Measurements from ENCODE around the gene MRPL58. TPM values are rescaled to one million over a fixed set of nuclear protein-coding genes. Genes with fewer than 3 reads are reported as not detected.
A peak's percentile ranks its signal among the peaks of the same experiment; 100 is the strongest.

The MRPL58 gene
- polyA plus RNA-seq, 1 donor (not counting 4 experiments of a cell fraction or from before 2014, with no cell fraction given): 61.1 TPM

- peaks cover 0 to 22% of the 10 kb centered on the region in 2 experiments for H3K36me3 ChIP-seq (ENCODE audit: control insufficient read depth in 2 of 2, extremely low read depth in 1 of 2, insufficient read depth in 2 of 2, low read length in 2 of 2)
- peaks cover 7% of the 10 kb centered on the region for H3K4me1 ChIP-seq (ENCODE audit: control insufficient read depth, extremely low read depth, insufficient read depth, low read length)
- no peak for FAIRE-seq
- H3K9me1 ChIP-seq (ENCODE audit: control insufficient read depth, extremely low read depth, insufficient read depth, low read length): no peaks in the 10 kb centered on the region
- no peaks in the 10 kb centered on the region for H3K9me3 ChIP-seq (ENCODE audit: control insufficient read depth, low read depth, low read length)
- H3K4me2 ChIP-seq (ENCODE audit: control insufficient read depth, extremely low read depth, insufficient read depth, low read depth, low read length): no peak overlapping the region
- no peak overlapping the region for H3K27ac ChIP-seq (ENCODE audit: control insufficient read depth, insufficient read depth, low read length)
- H4K20me1 ChIP-seq (ENCODE audit: control insufficient read depth, extremely low read depth, insufficient read depth, low read length): no peaks in the 10 kb centered on the region
- dilution Hi-C loops (cut with MboI; ENCODE audit: extremely low pct_ligation_motif_present, low sequenced_read_pairs): no loop called here
- no peaks in the 10 kb centered on the region for H3K79me2 ChIP-seq (ENCODE audit: control insufficient read depth, insufficient read depth, low read length)
- no peak overlapping the region for H2AFZ ChIP-seq (ENCODE audit: control insufficient read depth, low read length)
- TF ChIP-seq CTCF (optimal IDR thresholded peaks at IDR 0.05 in 1 of 3, IDR thresholded peaks at IDR 0.05 in 1 of 3, conservative IDR thresholded peaks at IDR 0.05 in 1 of 3; ENCODE audit: extremely low read depth in 1 of 3, insufficient read depth in 2 of 3, low read length in 3 of 3) (peak in 1 of 3 experiments; percentile 18), EZH2 (IDR thresholded peaks at IDR 0.05; ENCODE audit: low read length) (no peak)
- no peak overlapping the region for H3K4me3 ChIP-seq (ENCODE audit: control insufficient read depth in 2 of 3, extremely low read depth in 1 of 3, insufficient read depth in 2 of 3, low read depth in 1 of 3, low read length in 3 of 3)
- DNase-seq (ENCODE audit: low read depth, low spot score): no peak
- no peaks in the 10 kb centered on the region for H3K27me3 ChIP-seq (ENCODE audit: control insufficient read depth, extremely low read depth, insufficient read depth, low read length)
- H3K9ac ChIP-seq (ENCODE audit: control insufficient read depth, extremely low read depth, insufficient read depth, low read length): no peak overlapping the region
Observed at GRCh38 chr17:75006653-75007052, 5.8 kb upstream of the MRPL58 start.

GRCh38 chr17:75008373-75008772 is 4.1 kb upstream of the MRPL58 start:
- H3K4me1 ChIP-seq (ENCODE audit: control insufficient read depth, extremely low read depth, insufficient read depth, low read length): peaks cover 16% of the 10 kb centered on the region
- no peak overlapping the region for H3K27ac ChIP-seq (ENCODE audit: control insufficient read depth, insufficient read depth, low read length)
- H3K27me3 ChIP-seq (ENCODE audit: control insufficient read depth, extremely low read depth, insufficient read depth, low read length): no peaks in the 10 kb centered on the region
- no peak overlapping the region for H2AFZ ChIP-seq (ENCODE audit: control insufficient read depth, low read length)
- TF ChIP-seq EZH2 (IDR thresholded peaks at IDR 0.05; ENCODE audit: low read length): no peak
- no peak for TF ChIP-seq CTCF (optimal IDR thresholded peaks at IDR 0.05 in 1 of 3, IDR thresholded peaks at IDR 0.05 in 1 of 3, conservative IDR thresholded peaks at IDR 0.05 in 1 of 3; ENCODE audit: extremely low read depth in 1 of 3, insufficient read depth in 2 of 3, low read length in 3 of 3)
- H3K9ac ChIP-seq (ENCODE audit: control insufficient read depth, extremely low read depth, insufficient read depth, low read length): no peak overlapping the region
- H4K20me1 ChIP-seq (ENCODE audit: control insufficient read depth, extremely low read depth, insufficient read depth, low read length): no peaks in the 10 kb centered on the region
- H3K4me3 ChIP-seq (ENCODE audit: control insufficient read depth in 2 of 3, extremely low read depth in 1 of 3, insufficient read depth in 2 of 3, low read depth in 1 of 3, low read length in 3 of 3): no peak overlapping the region
- H3K9me3 ChIP-seq (ENCODE audit: control insufficient read depth, low read depth, low read length): no peaks in the 10 kb centered on the region
- DNase-seq (ENCODE audit: low read depth, low spot score): no peak
- peaks cover 5% of the 10 kb centered on the region for H3K79me2 ChIP-seq (ENCODE audit: control insufficient read depth, insufficient read depth, low read length)
- dilution Hi-C loops (cut with MboI; ENCODE audit: extremely low pct_ligation_motif_present, low sequenced_read_pairs): no loop called here
- H3K9me1 ChIP-seq (ENCODE audit: control insufficient read depth, extremely low read depth, insufficient read depth, low read length): peaks cover 4% of the 10 kb centered on the region
- no peak for FAIRE-seq
- H3K36me3 ChIP-seq (ENCODE audit: control insufficient read depth in 2 of 2, extremely low read depth in 1 of 2, insufficient read depth in 2 of 2, low read length in 2 of 2): peaks cover 0 to 13% of the 10 kb centered on the region in 2 experiments
- no peak overlapping the region for H3K4me2 ChIP-seq (ENCODE audit: control insufficient read depth, extremely low read depth, insufficient read depth, low read depth, low read length)

All from keratinocyte (primary cell).